HepG2 (cell line): ENCODE results near the gene GOT2. TPM values are rescaled to one million over a fixed set of nuclear protein-coding genes. Genes with fewer than 3 reads are reported as not detected.

Experiments
- ATAC-seq: fragments of 200-7000 bp; cut with Tn5 transposase; 3 replicates; pipeline ENCODE4 v1.9.1; 2020; ENCODE audit warnings: mild to moderate bottlenecking, moderate library complexity
- BruUV-seq: library from RNA; stranded (reverse); fragments of 400-500 nt; replicated peaks from 2 replicates; lab custom pipeline; 2021; lab: Mats Ljungman, UMichigan
- CTCF ChIA-PET: fragments of 300-600 bp; formaldehyde crosslinking; extraction: SDS; loops from one replicate; lab custom pipeline; 2021; ENCODE audit warnings: low total read pairs, inconsistent platforms, low intra/inter-chr PET ratio; lab: Yijun Ruan, JAX
- POLR2A ChIA-PET: fragments of 350-600 bp; sonication (Branson Sonifier 250); formaldehyde crosslinking; loops from one replicate; lab custom pipeline; 2020; ENCODE audit warnings: antibody characterized with exemption, inconsistent platforms; lab: Yijun Ruan, JAX
- DNase-seq: peaks from one replicate; pipeline ENCODE4 v3.0.0-alpha.2; 2015; ENCODE audit warnings: low spot score
- FAIRE-seq: peaks from 3 replicates; lab custom pipeline; 2011; peaks lifted over from hg19 to GRCh38; lab: Jason Lieb, UNC
- H2AFZ ChIP-seq: one replicate; pipeline ENCODE4 v1.6.1; 2011; ENCODE audit warnings: low read length, inconsistent platforms
- H3K27ac ChIP-seq: fragments of 300-600 bp; 3 replicates; pipeline ENCODE4 v1.8.0; 2011; ENCODE audit warnings: mixed run types, mild to moderate bottlenecking, mixed read lengths, low read length, inconsistent platforms; ENCODE audit not compliant: insufficient read depth; ENCODE audit errors: extremely low read length
- H3K27me3 ChIP-seq, 2 experiments: fragments of 200-600 bp in 1 of 2; 2 replicates in 1 of 2; 3 replicates in 1 of 2; pipeline versions ENCODE4 v1.6.0 to v1.8.0; 2011; ENCODE audit warnings: low read length in 2 of 2, mild to moderate bottlenecking in 2 of 2, moderate library complexity in 2 of 2, inconsistent platforms in 1 of 2; ENCODE audit not compliant: insufficient read depth in 2 of 2, control insufficient read depth in 1 of 2
- H3K36me3 ChIP-seq, 2 experiments: fragments of 200-600 bp in 1 of 2; replicated peaks in 1 of 2; 2 replicates in 1 of 2; 3 replicates in 1 of 2; pipeline versions ENCODE4 v1.5.1 to v1.8.0; 2011; ENCODE audit warnings: low read length in 2 of 2, inconsistent platforms in 1 of 2; ENCODE audit not compliant: insufficient read depth in 2 of 2, control insufficient read depth in 1 of 2
- H3K4me1 ChIP-seq: 2 replicates; pipeline ENCODE4 v1.5.1; 2012; ENCODE audit warnings: low read length, inconsistent platforms; ENCODE audit not compliant: insufficient read depth
- H3K4me2 ChIP-seq: 2 replicates; pipeline ENCODE4 v1.6.0; 2011; ENCODE audit warnings: low read depth, low read length, inconsistent platforms
- H3K4me3 ChIP-seq, 3 experiments: fragments of 200-600 bp in 1 of 3; sonication (generic), shearing (Covaris generic) in 1 of 3; replicated peaks in 1 of 3; 2 replicates each; pipeline ENCODE4 v1.5.1; 2011 to 2016; ENCODE audit warnings: low read length in 3 of 3, inconsistent platforms in 2 of 3, low read depth in 2 of 3, mild to moderate bottlenecking in 2 of 3, control low read depth in 1 of 3, mixed read lengths in 1 of 3; ENCODE audit not compliant: insufficient read depth in 1 of 3
- H3K79me2 ChIP-seq: one replicate; pipeline ENCODE4 v1.6.1; 2011; ENCODE audit warnings: low read length, inconsistent platforms; ENCODE audit not compliant: insufficient read depth
- H3K9ac ChIP-seq: 2 replicates; pipeline ENCODE4 v1.6.0; 2011; ENCODE audit warnings: mild to moderate bottlenecking, low read depth, low read length, inconsistent platforms; ENCODE audit not compliant: insufficient read depth
- H3K9me3 ChIP-seq: 2 replicates; pipeline ENCODE4 v1.5.1; 2012; ENCODE audit warnings: mild to moderate bottlenecking, low read length
- H4K20me1 ChIP-seq: 2 replicates; pipeline ENCODE4 v1.6.0; 2011; ENCODE audit warnings: inconsistent platforms, mild to moderate bottlenecking, low read length, moderate library complexity; ENCODE audit not compliant: insufficient read depth
- HINFP ChIP-seq: sonication (generic); formaldehyde crosslinking; IDR thresholded peaks from 2 replicates; pipeline ENCODE4 v1.4.0; 2020; ENCODE audit warnings: low read depth, mild to moderate bottlenecking, missing genetic modification reagents
- IKZF5 ChIP-seq: IDR thresholded peaks from 2 replicates; pipeline ENCODE4 v1.6.1; 2018; ENCODE audit warnings: missing genetic modification reagents, mild to moderate bottlenecking, missing compliant biosample characterization
- KDM5A ChIP-seq: fragments of 200-600 bp; sonication (generic); IDR thresholded peaks from 2 replicates; pipeline ENCODE4 v1.7.0; 2018; ENCODE audit warnings: antibody characterized with exemption, mild to moderate bottlenecking, low read length, borderline replicate concordance
- SOX5 ChIP-seq: IDR thresholded peaks from 2 replicates; pipeline ENCODE4 v1.6.1; 2016; ENCODE audit warnings: borderline replicate concordance
- YEATS2 ChIP-seq: sonication (generic); formaldehyde crosslinking; IDR thresholded peaks from 2 replicates; pipeline ENCODE4 v1.4.0; 2020; ENCODE audit warnings: missing genetic modification reagents, borderline replicate concordance
- ZNF484 ChIP-seq: sonication (generic); formaldehyde crosslinking; IDR thresholded peaks from 2 replicates; pipeline ENCODE4 v1.5.1; 2020; ENCODE audit warnings: mild to moderate bottlenecking, low read depth, missing genetic modification reagents, borderline replicate concordance
- ZNF704 ChIP-seq: sonication (generic); formaldehyde crosslinking; IDR thresholded peaks from 2 replicates; pipeline ENCODE4 v1.8.1; 2023; ENCODE audit warnings: mild to moderate bottlenecking, inconsistent platforms, moderate library complexity, missing genetic modification reagents, borderline replicate concordance
- WGBS: methylation state at CpG from one replicate; pipeline ENCODE4 v1.1.6; 2017; ENCODE audit warnings: low lambda C conversion rate; 5-methylcytosine and 5-hydroxymethylcytosine counted together
- in situ Hi-C: cut with HindIII; loops from 2 replicates; pipeline ENCODE4 v1.10.0; 2017; ENCODE audit warnings: low pct_unique_long_range_greater_than_20kb; ENCODE audit not compliant: extremely low pct_ligation_motif_present
- intact Hi-C: fragments of 100-400 bp; cut with micrococcal nuclease; formaldehyde crosslinking; loops from one replicate; pipeline ENCODE4 v1.10.0; 2022; ENCODE audit not compliant: unreplicated experiment
- polyA plus RNA-seq, 8 experiments: library from polyadenylated mRNA; depleted of rRNA in 3 of 8; stranded (reverse) in 7 of 8; unstranded in 1 of 8; fragments of >200 nt; fragmentation: Illumina TruSeq in 4 of 8; extraction: Trizol in 4 of 8; gene quantifications; 2 replicates each; pipeline versions ENCODE4 v1.2.1 to v1.2.3, GENCODE V29; 2011 to 2016; ENCODE audit warnings: low read depth in 4 of 8, missing spikeins in 1 of 8, mixed read lengths in 1 of 8; ENCODE audit not compliant: insufficient read depth in 1 of 8
- total RNA-seq, 5 experiments: library from RNA; depleted of rRNA; stranded (reverse); fragments of >200 nt; fragmentation: Illumina TruSeq; extraction: Trizol; gene quantifications; 2 replicates each; pipeline ENCODE4 v1.2.3, GENCODE V29; 2016; ENCODE audit warnings: low read depth in 1 of 5

The GOT2 gene
- total and polyA plus RNA-seq, 2 of the 13 experiments (the other 11 are each of a cell fraction or from before 2014, with no cell fraction given) = 32.6 to 121 TPM

GRCh38 chr16:58753711-58754134, 19.6 kb upstream of the GOT2 start:
- no peak for FAIRE-seq
- TF ChIP-seq KDM5A (no peak), ZNF484 (CRISPR knock-in tag) (no peak), SOX5 (no peak), YEATS2 (CRISPR knock-in tag) (no peak), IKZF5 (no peak), ZNF704 (CRISPR knock-in tag) (no peak), HINFP (CRISPR knock-in tag) (no peak)
- no TSS peak for BruUV-seq

More at GRCh38 chr16:58753711-58754134, 19.6 kb upstream of the GOT2 start:
- peaks cover 6 to 16% of the 10 kb centered on the region in 2 experiments; a peak in 3 of 5 replicates for H3K27me3 ChIP-seq
- 10% methylated on average over 2 of the region's 9 CpGs for WGBS
- no peaks in the 10 kb centered on the region for H4K20me1 ChIP-seq
- no peak overlapping the region for H3K9ac ChIP-seq
- peak; percentile 46 for ATAC-seq
- in situ Hi-C loops (loop anchor here (10.0 kb wide), 1 partner anchor 419 kb away; no protein-coding TSS in a partner anchor), intact Hi-C loops (no loop called here)
- H3K79me2 ChIP-seq = no peaks in the 10 kb centered on the region
- peaks cover 6% of the 10 kb centered on the region for H3K4me1 ChIP-seq
- H3K9me3 ChIP-seq = no peaks in the 10 kb centered on the region
- no peak overlapping the region for H2AFZ ChIP-seq
- no peak overlapping the region for H3K4me2 ChIP-seq
- no peak overlapping the region for H3K27ac ChIP-seq
- CTCF ChIA-PET = no interaction called here
- POLR2A ChIA-PET = no interaction called here
- DNase-seq = no peak
- no peak overlapping the region for H3K4me3 ChIP-seq
- H3K36me3 ChIP-seq = no peaks in the 10 kb centered on the region
